H9 (cell line): ENCODE measurements around the gene GABBR2. TPM values are rescaled to one million over a fixed set of nuclear protein-coding genes. Genes with fewer than 3 reads are reported as not detected.

ENCODE experiments used
- DNase-seq: peaks from one replicate; pipeline ENCODE4 v3.0.0-alpha.2; 2017
- H2AFZ ChIP-seq: one replicate; pipeline ENCODE4 v1.6.1; 2013; ENCODE audit warnings: mild to moderate bottlenecking, low read length, control low read depth, moderate library complexity
- H2AK5ac ChIP-seq: 2 replicates; pipeline ENCODE4 v1.6.1; 2013; ENCODE audit warnings: low read length, control low read depth, mixed read lengths; ENCODE audit not compliant: insufficient read length
- H2BK120ac ChIP-seq: one replicate; pipeline ENCODE4 v1.6.1; 2013; ENCODE audit warnings: low read depth, mild to moderate bottlenecking, low read length, control low read depth, inconsistent platforms; ENCODE audit not compliant: poor library complexity, severe bottlenecking
- H2BK12ac ChIP-seq: 2 replicates; pipeline ENCODE4 v1.6.1; 2013; ENCODE audit warnings: low read length, control low read depth, mixed read lengths, low read depth; ENCODE audit not compliant: insufficient read length
- H2BK15ac ChIP-seq: 2 replicates; pipeline ENCODE4 v1.6.1; 2013; ENCODE audit warnings: low read depth, low read length, control low read depth
- H2BK20ac ChIP-seq: one replicate; pipeline ENCODE4 v1.6.1; 2013; ENCODE audit warnings: low read depth, mild to moderate bottlenecking, low read length, control low read depth, inconsistent platforms; ENCODE audit not compliant: poor library complexity, severe bottlenecking
- H2BK5ac ChIP-seq: 2 replicates; pipeline ENCODE4 v1.6.1; 2013; ENCODE audit warnings: low read length, control low read depth, mixed read lengths; ENCODE audit not compliant: insufficient read length
- H3K14ac ChIP-seq: 2 replicates; pipeline ENCODE4 v1.6.1; 2013; ENCODE audit warnings: low read length, control low read depth; ENCODE audit not compliant: insufficient read depth
- H3K18ac ChIP-seq: 2 replicates; pipeline ENCODE4 v1.6.1; 2013; ENCODE audit warnings: low read depth, mild to moderate bottlenecking, mixed read lengths, low read length, control low read depth; ENCODE audit not compliant: insufficient read length
- H3K23ac ChIP-seq: 2 replicates; pipeline ENCODE4 v1.6.1; 2013; ENCODE audit warnings: low read length, control low read depth, mixed read lengths, low read depth; ENCODE audit not compliant: insufficient read length
- H3K23me2 ChIP-seq: 2 replicates; pipeline ENCODE4 v1.6.1; 2013; ENCODE audit warnings: low read depth, mild to moderate bottlenecking, mixed read lengths, low read length, control low read depth; ENCODE audit not compliant: insufficient read length, poor library complexity, severe bottlenecking
- H3K27ac ChIP-seq: 2 replicates; pipeline ENCODE4 v1.5.1; 2013; ENCODE audit warnings: low read length, control low read depth, mixed read lengths, low read depth; ENCODE audit not compliant: insufficient read length
- H3K27me3 ChIP-seq: 2 replicates; pipeline ENCODE4 v1.6.1; 2013; ENCODE audit warnings: low read length, control low read depth, inconsistent platforms; ENCODE audit not compliant: insufficient read depth
- H3K4ac ChIP-seq: 2 replicates; pipeline ENCODE4 v1.6.1; 2013; ENCODE audit warnings: low read depth, mild to moderate bottlenecking, control low read depth, inconsistent platforms, low read length, moderate library complexity
- H3K4me1 ChIP-seq: 2 replicates; pipeline ENCODE4 v1.6.1; 2013; ENCODE audit warnings: low read length, control low read depth, inconsistent platforms; ENCODE audit not compliant: insufficient read depth
- H3K4me2 ChIP-seq: 2 replicates; pipeline ENCODE4 v1.6.1; 2013; ENCODE audit warnings: low read length, control low read depth, mixed read lengths; ENCODE audit not compliant: insufficient read length, insufficient read depth
- H3K56ac ChIP-seq: 2 replicates; pipeline ENCODE4 v1.6.1; 2013; ENCODE audit warnings: low read depth, mild to moderate bottlenecking, mixed read lengths, low read length, control low read depth; ENCODE audit not compliant: insufficient read length
- H3K79me1 ChIP-seq: 2 replicates; pipeline ENCODE4 v1.6.1; 2013; ENCODE audit warnings: low read depth, mild to moderate bottlenecking, moderate library complexity, low read length, control low read depth, inconsistent platforms; ENCODE audit not compliant: insufficient read depth, poor library complexity, severe bottlenecking
- H3K79me2 ChIP-seq: 2 replicates; pipeline ENCODE4 v1.6.1; 2013; ENCODE audit warnings: low read length, control low read depth, inconsistent platforms; ENCODE audit not compliant: insufficient read depth
- H3K9ac ChIP-seq: 2 replicates; pipeline ENCODE4 v1.6.1; 2013; ENCODE audit warnings: low read length, control low read depth, mixed read lengths; ENCODE audit not compliant: insufficient read length; ENCODE audit errors: extremely low read depth
- H3K9me3 ChIP-seq: one replicate; pipeline ENCODE4 v1.6.1; 2013; ENCODE audit warnings: low read depth, low read length, inconsistent platforms; ENCODE audit not compliant: control insufficient read depth
- H3T11ph ChIP-seq: one replicate; pipeline ENCODE4 v1.6.1; 2013; ENCODE audit warnings: mild to moderate bottlenecking, low read length, control low read depth, inconsistent platforms
- H4K20me1 ChIP-seq: one replicate; pipeline ENCODE4 v1.6.1; 2013; ENCODE audit not compliant: control insufficient read depth, insufficient read length, insufficient read depth
- H4K5ac ChIP-seq: 2 replicates; pipeline ENCODE4 v1.6.1; 2013; ENCODE audit warnings: low read depth, mild to moderate bottlenecking, mixed read lengths, low read length, control low read depth; ENCODE audit not compliant: insufficient read length
- H4K8ac ChIP-seq: replicated peaks from 2 replicates; pipeline ENCODE4 v1.6.1; 2013; ENCODE audit warnings: low read length, control low read depth, mixed read lengths, low read depth; ENCODE audit not compliant: insufficient read length
- H4K91ac ChIP-seq: 2 replicates; pipeline ENCODE4 v1.6.1; 2013; ENCODE audit warnings: low read depth, mild to moderate bottlenecking, moderate library complexity, mixed read lengths, low read length, control low read depth; ENCODE audit not compliant: insufficient read length
- H3K27ac Mint-ChIP-seq, 3 experiments: 2 replicates in 2 of 3; 3 replicates in 1 of 3; pipeline ENCODE4 v1.8.0; 2020 to 2021; ENCODE audit warnings: mixed read lengths in 3 of 3, mild to moderate bottlenecking in 1 of 3, moderate library complexity in 1 of 3
- H3K27me3 Mint-ChIP-seq: 2 replicates; pipeline ENCODE4 v1.8.0; 2021; ENCODE audit warnings: low read depth, mild to moderate bottlenecking, moderate library complexity, mixed read lengths
- H3K36me3 Mint-ChIP-seq, 3 experiments: 2 replicates in 2 of 3; 3 replicates in 1 of 3; pipeline ENCODE4 v1.8.0; 2020 to 2021; ENCODE audit warnings: low read depth in 3 of 3, mixed read lengths in 3 of 3; ENCODE audit not compliant: insufficient read depth in 1 of 3
- H3K4me1 Mint-ChIP-seq, 2 experiments: 2 replicates each; pipeline ENCODE4 v1.8.0; 2020; ENCODE audit warnings: mixed read lengths in 2 of 2
- H3K4me3 Mint-ChIP-seq, 2 experiments: 2 replicates in 1 of 2; 3 replicates in 1 of 2; pipeline ENCODE4 v1.8.0; 2020 to 2021; ENCODE audit warnings: mild to moderate bottlenecking in 2 of 2, mixed read lengths in 2 of 2, moderate library complexity in 1 of 2
- H3K9me3 Mint-ChIP-seq, 2 experiments: 2 replicates in 1 of 2; 3 replicates in 1 of 2; pipeline ENCODE4 v1.8.0; 2020; ENCODE audit warnings: mild to moderate bottlenecking in 2 of 2, mixed read lengths in 2 of 2, moderate library complexity in 1 of 2
- CTCF ChIP-seq: fragments of 200-600 bp; sonication (generic); conservative IDR thresholded peaks from 3 replicates; pipeline ENCODE4 v1.8.0; 2021; ENCODE audit warnings: antibody characterized with exemption, mild to moderate bottlenecking
- WGBS: extraction: QIAGEN DNeasy Blood & Tissue Kit; methylation state at CpG from one replicate; pipeline ENCODE4 v1.1.7; 2013; ENCODE audit warnings: missing lambda C conversion rate, low lambda C conversion rate, mixed read lengths; ENCODE audit not compliant: insufficient read length; ENCODE audit errors: extremely low coverage; 5-methylcytosine and 5-hydroxymethylcytosine counted together
- total RNA-seq: library from RNA; stranded (reverse); gene quantifications from 2 replicates; pipeline ENCODE4 v1.2.1, GENCODE V29; 2021

The GABBR2 gene
- total RNA-seq, 1 experiment from 2014 or later: 0.66 TPM

DNA sequence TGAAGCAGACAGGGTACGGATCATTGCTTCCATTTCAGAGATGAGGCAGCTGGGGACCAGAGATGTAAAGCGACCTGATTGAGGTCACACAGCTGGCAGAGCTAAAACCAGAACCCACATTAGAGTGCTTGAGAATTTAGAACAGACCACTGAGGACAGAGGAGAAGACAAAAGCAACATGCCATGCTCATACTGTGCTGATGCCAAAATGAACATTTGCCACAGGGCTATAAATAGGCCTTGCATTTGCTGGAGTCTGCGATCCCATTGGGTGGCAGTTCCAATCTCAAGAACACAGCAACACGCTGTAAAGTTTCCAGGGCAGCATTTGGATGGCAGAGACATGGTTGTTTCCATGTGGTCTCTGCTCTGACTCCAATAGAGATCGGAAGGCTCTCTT, 230.9 kb downstream of the GABBR2 start:
- H3K27me3 Mint-ChIP-seq: peaks cover 2% of the 10 kb centered on the region
- H2BK15ac ChIP-seq: no peak overlapping the region
- H2AFZ ChIP-seq: no peak overlapping the region
- H2BK20ac ChIP-seq: no peak overlapping the region
- no peak overlapping the region for H3K56ac ChIP-seq
- H3K79me2 ChIP-seq: no peaks in the 10 kb centered on the region
- H3K27ac ChIP-seq: no peak overlapping the region
- H4K20me1 ChIP-seq: no peaks in the 10 kb centered on the region
- DNase-seq: no peak
- no peaks in the 10 kb centered on the region for H3K36me3 Mint-ChIP-seq
- TF ChIP-seq CTCF: no peak
- no peak overlapping the region for H2BK120ac ChIP-seq
- H3K9ac ChIP-seq: no peak overlapping the region
- no peak overlapping the region for H2BK5ac ChIP-seq
- H4K91ac ChIP-seq: no peak overlapping the region
- no peak overlapping the region; a peak in 1 of 7 replicates for H3K27ac Mint-ChIP-seq
- H3K14ac ChIP-seq: no peak overlapping the region
- no peak overlapping the region for H4K8ac ChIP-seq
- no peaks in the 10 kb centered on the region for H3K79me1 ChIP-seq
- H4K5ac ChIP-seq: no peak overlapping the region
- H2AK5ac ChIP-seq: no peak overlapping the region
- 0 out of 4 replicates have a peak, but pooled peaks cover 0 to 3% of the 10 kb centered on the region in 2 experiments for H3K4me1 Mint-ChIP-seq
- no peak overlapping the region for H3K23ac ChIP-seq
- no peaks in the 10 kb centered on the region for H3K4me1 ChIP-seq
- no peak overlapping the region for H3K18ac ChIP-seq
- no peaks in the 10 kb centered on the region for H3K23me2 ChIP-seq
- no peak overlapping the region for H3K4me3 Mint-ChIP-seq
- no CpG with 5 or more reads among the region's 5 CpGs for WGBS
- H3T11ph ChIP-seq: no peak overlapping the region
- no peak overlapping the region for H3K4ac ChIP-seq
- no peak overlapping the region for H3K4me2 ChIP-seq
- H2BK12ac ChIP-seq: no peak overlapping the region
- 0 out of 2 replicates have a peak, but pooled peaks cover 1% of the 10 kb centered on the region for H3K27me3 ChIP-seq
- H3K9me3 ChIP-seq: no peaks in the 10 kb centered on the region
- H3K9me3 Mint-ChIP-seq: no peaks in the 10 kb centered on the region
